Measurements from ENCODE around the gene MLLT3. TPM values are rescaled to one million over a fixed set of nuclear protein-coding genes. Genes with fewer than 3 reads are reported as not detected.

The MLLT3 gene
- total and polyA plus RNA-seq, 2 of the 8 experiments (the other 6 are each of a cell fraction or from before 2014, with no cell fraction given) = 5.9 to 9.6 TPM

DNA sequence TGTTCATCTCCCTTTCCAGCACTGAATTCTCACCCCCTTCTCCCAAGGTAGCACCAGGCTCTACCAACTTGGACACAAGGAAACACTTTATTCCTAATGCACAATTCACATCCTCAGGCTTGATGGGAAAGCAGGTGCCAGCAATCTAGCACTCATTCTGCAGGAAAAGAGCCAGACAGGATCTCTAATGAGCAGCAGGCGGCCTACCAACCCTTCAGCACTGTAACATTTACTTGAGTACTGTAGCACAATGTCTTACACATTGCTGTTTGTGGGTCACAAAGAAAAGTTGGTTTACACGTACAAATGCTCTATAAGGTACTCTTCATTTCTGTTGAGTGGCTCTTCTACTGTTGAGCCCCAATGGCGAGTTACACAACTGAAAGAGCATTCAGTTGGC is 254.4 kb downstream of the MLLT3 start:
- Histone ChIP-seq H3K14ac (ENCODE audit: insufficient read length) (no peak overlapping the region), H3K9me3 (ENCODE audit: insufficient read depth in 2 of 2, low read depth in 1 of 2, low read length in 1 of 2) (no peaks in the 10 kb centered on the region), H4K20me1 (replicated peaks in 1 of 2; ENCODE audit: control insufficient read depth in 1 of 2, insufficient read depth in 2 of 2, low read length in 2 of 2) (no peaks in the 10 kb centered on the region), H3K27ac (ENCODE audit: low read depth, low read length) (no peak overlapping the region), H3K23ac (ENCODE audit: insufficient read length) (no peak overlapping the region), H4K5ac (ENCODE audit: insufficient read length, low read depth, low read length) (no peak overlapping the region), H4K91ac (replicated peaks; ENCODE audit: insufficient read length, low read length) (no peak overlapping the region), H3K79me2 (ENCODE audit: control insufficient read depth in 1 of 2, insufficient read depth in 2 of 2, low read length in 2 of 2) (no peaks in the 10 kb centered on the region), H2AK5ac (ENCODE audit: low read depth, low read length) (no peak overlapping the region), H3K18ac (ENCODE audit: extremely low read depth, low read length) (no peak overlapping the region), H4K8ac (ENCODE audit: extremely low read depth, insufficient read depth, low read length) (no peak overlapping the region), H2BK12ac (ENCODE audit: low read depth, low read length) (no peak overlapping the region), H2AFZ (ENCODE audit: low read length) (no peak overlapping the region), H3K4me2 (ENCODE audit: insufficient read depth in 1 of 2, low read depth in 2 of 2, low read length in 2 of 2) (no peak overlapping the region), H3K9ac (replicated peaks in 1 of 4; ENCODE audit: extremely low read depth in 1 of 4, low read depth in 3 of 4, low read length in 3 of 4) (no peak overlapping the region), H2BK20ac (ENCODE audit: low read length) (no peak overlapping the region), H3K4me3 (ENCODE audit: extremely low read depth in 1 of 4, insufficient read depth in 2 of 4, low read depth in 3 of 4, low read length in 4 of 4) (no peak overlapping the region), H3K56ac (replicated peaks; ENCODE audit: insufficient read length, low read depth, low read length) (no peak overlapping the region), H3K4ac (replicated peaks; ENCODE audit: insufficient read length, low read depth, low read length) (no peak overlapping the region), H2BK5ac (ENCODE audit: low read depth, low read length) (no peak overlapping the region), H3K23me2 (ENCODE audit: low read depth, low read length) (no peaks in the 10 kb centered on the region), H3K36me3 (ENCODE audit: control insufficient read depth in 2 of 4, insufficient read depth in 4 of 4, low read length in 3 of 4) (no peaks in the 10 kb centered on the region), H3K79me1 (ENCODE audit: low read depth, low read length) (no peaks in the 10 kb centered on the region), H2BK120ac (replicated peaks; ENCODE audit: low read depth, low read length) (no peak overlapping the region), H3K4me1 (replicated peaks in 1 of 4; ENCODE audit: control insufficient read depth in 3 of 4, insufficient read depth in 4 of 4, low read length in 3 of 4) (no peaks in the 10 kb centered on the region), H3K27me3 (replicated peaks in 1 of 4; ENCODE audit: control insufficient read depth in 3 of 4, extremely low read depth in 1 of 4, insufficient read depth in 3 of 4, low read length in 3 of 4) (no peaks in the 10 kb centered on the region), H2BK15ac (ENCODE audit: low read length) (no peak overlapping the region)
- 91% methylated on average over 3 of the region's 3 CpGs; no CpG with 5 or more reads in 1 of the 2 experiments for WGBS, 2 experiments (ENCODE audit: extremely low coverage in 1 of 2, insufficient coverage in 1 of 2, insufficient read length in 1 of 2, insufficient replicate concordance in 2 of 2, low coverage in 1 of 2, low lambda C conversion rate in 2 of 2, missing lambda C conversion rate in 1 of 2)
- ChIA-PET CTCF (ENCODE audit: partially characterized antibody) (interaction anchor here (1.3 kb wide), 1 partner anchor 10 kb away, joined by 5 read pairs; no protein-coding TSS in a partner anchor), POLR2A (ENCODE audit: partially characterized antibody) (no interaction called here)
- DNase-seq (ENCODE audit: low read depth in 1 of 2, low spot score in 2 of 2) = no peak
- no peak for FAIRE-seq
- TF ChIP-seq SIN3A (conservative IDR thresholded peaks at IDR 0.05 in 1 of 2, IDR thresholded peaks at IDR 0.05 in 1 of 2; ENCODE audit: low read depth in 1 of 2, low read length in 2 of 2) (no peak), JUND (IDR thresholded peaks at IDR 0.05; ENCODE audit: low read length) (no peak), TAF1 (IDR thresholded peaks at IDR 0.05; ENCODE audit: low read depth, low read length) (no peak), SIX5 (IDR thresholded peaks at IDR 0.05; ENCODE audit: low read depth, low read length) (no peak), KDM5A (IDR thresholded peaks at IDR 0.05; ENCODE audit: low read length) (no peak), CBX8 (IDR thresholded peaks at IDR 0.05; ENCODE audit: borderline replicate concordance, low read depth, low read length) (no peak), POU5F1 (IDR thresholded peaks at IDR 0.05; ENCODE audit: low read depth, low read length) (no peak), RNF2 (IDR thresholded peaks at IDR 0.05; ENCODE audit: borderline replicate concordance, low read depth, low read length, missing control alignments, poor library complexity, severe bottlenecking) (no peak), YY1 (IDR thresholded peaks at IDR 0.05; ENCODE audit: low read depth, low read length) (no peak), CHD1 (IDR thresholded peaks at IDR 0.05; ENCODE audit: low read depth, low read length) (no peak), BCL11A (IDR thresholded peaks at IDR 0.05; ENCODE audit: low read depth in 2 of 2, low read length in 2 of 2) (no peak), TCF12 (IDR thresholded peaks at IDR 0.05; ENCODE audit: low read depth, low read length) (no peak), SP4 (IDR thresholded peaks at IDR 0.05; ENCODE audit: low read length) (no peak)
- TF ChIP-seq, protein P1, sequence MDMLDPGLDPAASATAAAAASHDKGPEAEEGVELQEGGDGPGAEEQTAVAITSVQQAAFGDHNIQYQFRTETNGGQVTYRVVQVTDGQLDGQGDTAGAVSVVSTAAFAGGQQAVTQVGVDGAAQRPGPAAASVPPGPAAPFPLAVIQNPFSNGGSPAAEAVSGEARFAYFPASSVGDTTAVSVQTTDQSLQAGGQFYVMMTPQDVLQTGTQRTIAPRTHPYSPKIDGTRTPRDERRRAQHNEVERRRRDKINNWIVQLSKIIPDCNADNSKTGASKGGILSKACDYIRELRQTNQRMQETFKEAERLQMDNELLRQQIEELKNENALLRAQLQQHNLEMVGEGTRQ (IDR thresholded peaks at IDR 0.05; ENCODE audit: low read length) = no peak

All from H1 (cell line).